K562 (cell line): ENCODE data around the gene PPP2R2B. TPM values are rescaled to one million over a fixed set of nuclear protein-coding genes. Genes with fewer than 3 reads are reported as not detected.

ENCODE experiments used
- ATAC-seq: fragments of 200-7000 bp; cut with Tn5 transposase; 3 replicates; pipeline ENCODE4 v1.9.1; 2020; ENCODE audit warnings: moderate library complexity
- BruUV-seq: library from RNA; stranded (reverse); fragments of 400-500 nt; replicated peaks from 2 replicates; lab custom pipeline; 2021; lab: Mats Ljungman, UMichigan
- CTCF ChIA-PET: fragments of 300-600 bp; formaldehyde crosslinking; extraction: SDS; loops from one replicate; lab custom pipeline; 2021; ENCODE audit warnings: low intra/inter-chr PET ratio; lab: Yijun Ruan, JAX
- POLR2A ChIA-PET: fragments of 300-600, 350-650 bp; sonication (Branson Sonifier 250); formaldehyde crosslinking; extraction: SDS; loops from one replicate; lab custom pipeline; 2021; ENCODE audit warnings: antibody characterized with exemption, inconsistent platforms; lab: Yijun Ruan, JAX
- DNase-seq, 4 experiments: peaks; one replicate each; pipeline versions ENCODE4 v3.0.0 to v3.0.0-alpha.2; 2011 to 2018; ENCODE audit warnings: low spot score in 3 of 4, mixed read lengths in 3 of 4; ENCODE audit errors: extremely low read depth in 1 of 4
- FAIRE-seq: peaks from 2 replicates; lab custom pipeline; 2011; peaks lifted over from hg19 to GRCh38; lab: Jason Lieb, UNC
- H2AFZ ChIP-seq: 2 replicates; pipeline ENCODE4 v1.6.0; 2011; ENCODE audit warnings: low read depth, low read length, control low read depth, inconsistent platforms
- H3K27ac ChIP-seq: fragments of 200-600 bp; 3 replicates; pipeline ENCODE4 v1.8.0; 2011; ENCODE audit warnings: low read depth, mild to moderate bottlenecking, control low read depth, inconsistent platforms, low read length, moderate library complexity, mixed read lengths; ENCODE audit errors: extremely low read depth
- H3K27me3 ChIP-seq, 2 experiments: fragments of 300-600 bp in 1 of 2; 2 replicates in 1 of 2; 3 replicates in 1 of 2; pipeline versions ENCODE4 v1.6.0 to v1.8.0; 2011; ENCODE audit warnings: inconsistent platforms in 2 of 2, low read length in 2 of 2, mild to moderate bottlenecking in 1 of 2, mixed read lengths in 1 of 2, moderate library complexity in 1 of 2; ENCODE audit not compliant: control insufficient read depth in 2 of 2, insufficient read depth in 2 of 2
- H3K36me3 ChIP-seq: fragments of 300-600 bp; 3 replicates; pipeline ENCODE4 v1.8.0; 2011; ENCODE audit warnings: mild to moderate bottlenecking, low read length, inconsistent platforms; ENCODE audit not compliant: control insufficient read depth, insufficient read depth
- H3K4me1 ChIP-seq, 2 experiments: fragments of 200-600 bp in 1 of 2; replicated peaks in 1 of 2; 2 replicates in 1 of 2; 3 replicates in 1 of 2; pipeline versions ENCODE4 v1.5.1 to v1.8.0; 2011; ENCODE audit warnings: inconsistent platforms in 2 of 2, low read length in 2 of 2, mild to moderate bottlenecking in 1 of 2, mixed read lengths in 1 of 2, moderate library complexity in 1 of 2; ENCODE audit not compliant: control insufficient read depth in 2 of 2, insufficient read depth in 2 of 2
- H3K4me2 ChIP-seq: 2 replicates; pipeline ENCODE4 v1.6.1; 2011; ENCODE audit warnings: low read length, control low read depth, inconsistent platforms, mixed read lengths; ENCODE audit not compliant: insufficient read depth
- H3K4me3 ChIP-seq: fragments of 200-600 bp; sonication (generic), shearing (Covaris generic); 2 replicates; pipeline ENCODE4 v1.5.1; 2016; ENCODE audit warnings: control low read depth, inconsistent platforms
- H3K79me2 ChIP-seq: fragments of 200-600 bp; 3 replicates; pipeline ENCODE4 v1.8.0; 2011; ENCODE audit warnings: low read length, inconsistent platforms; ENCODE audit not compliant: control insufficient read depth, insufficient read depth
- H3K9ac ChIP-seq, 2 experiments: 2 replicates each; pipeline versions ENCODE4 v1.6.0 to v1.6.1; 2011; ENCODE audit warnings: low read depth in 2 of 2, low read length in 2 of 2, control low read depth in 1 of 2, inconsistent platforms in 1 of 2, mild to moderate bottlenecking in 1 of 2, mixed read lengths in 1 of 2; ENCODE audit not compliant: insufficient read depth in 1 of 2
- H3K9me1 ChIP-seq: one replicate; pipeline ENCODE4 v1.6.0; 2011; ENCODE audit warnings: inconsistent platforms, mild to moderate bottlenecking, low read length, moderate library complexity; ENCODE audit not compliant: control insufficient read depth, insufficient read depth
- H3K9me3 ChIP-seq: replicated peaks from 2 replicates; pipeline ENCODE4 v1.5.1; 2011; ENCODE audit warnings: low read depth, low read length, inconsistent platforms; ENCODE audit not compliant: control insufficient read depth, insufficient read depth
- H4K20me1 ChIP-seq: replicated peaks from 2 replicates; pipeline ENCODE4 v1.6.1; 2011; ENCODE audit warnings: low read length, inconsistent platforms, mixed read lengths; ENCODE audit not compliant: control insufficient read depth, insufficient read depth
- BCOR ChIP-seq: fragments of 450-650 bp; IDR thresholded peaks from 2 replicates; pipeline ENCODE4 v1.6.1; 2016
- CXXC5 ChIP-seq: fragments of 250-450 bp; sonication (Bioruptor Pico); IDR thresholded peaks from 2 replicates; pipeline ENCODE4 v1.8.0; 2022; ENCODE audit warnings: inconsistent platforms, mild to moderate bottlenecking, moderate library complexity
- NFYB ChIP-seq: IDR thresholded peaks from 2 replicates; pipeline ENCODE4 v1.6.1; 2011; ENCODE audit warnings: mild to moderate bottlenecking, moderate library complexity; ENCODE audit not compliant: insufficient read length; ENCODE audit errors: extremely low read depth
- RAD21 ChIP-seq, 2 experiments: fragments of 250-450 bp in 1 of 2; fragments of 450-650 bp in 1 of 2; sonication (Bioruptor Pico) in 1 of 2; formaldehyde crosslinking in 1 of 2; IDR thresholded peaks in 1 of 2; conservative IDR thresholded peaks in 1 of 2; 2 replicates each; pipeline versions ENCODE4 v1.4.0 to v1.8.0; 2020 to 2022; ENCODE audit warnings: mild to moderate bottlenecking in 2 of 2, moderate library complexity in 1 of 2
- SP1 ChIP-seq: sonication (generic); formaldehyde crosslinking; IDR thresholded peaks from 2 replicates; pipeline ENCODE4 v1.8.1; 2022; ENCODE audit warnings: mild to moderate bottlenecking, missing genetic modification reagents
- TCF7 ChIP-seq: sonication (generic); IDR thresholded peaks from 2 replicates; pipeline ENCODE4 v1.6.1; 2016; ENCODE audit warnings: antibody characterized with exemption, borderline replicate concordance
- TEAD1 ChIP-seq, 2 experiments: fragments of 450-650 bp in 1 of 2; sonication (generic) in 1 of 2; formaldehyde crosslinking; IDR thresholded peaks; 2 replicates each; pipeline versions ENCODE4 v1.4.0 to v1.8.0; 2020 to 2022; ENCODE audit warnings: mild to moderate bottlenecking in 2 of 2, missing genetic modification reagents in 1 of 2
- WGBS: fragments of 100-300 bp; shearing (Covaris generic); methylation state at CpG from one replicate; pipeline ENCODE4 v1.1.6; 2016; ENCODE audit warnings: low coverage, mixed read lengths; ENCODE audit not compliant: insufficient coverage; ENCODE audit errors: missing lambda C conversion rate; 5-methylcytosine and 5-hydroxymethylcytosine counted together
- in situ Hi-C: fragments of 300-500 bp; cut with MboI; formaldehyde crosslinking; loops from 4 replicates; pipeline ENCODE4 v1.15.0; 2018; ENCODE audit warnings: inconsistent platforms, mixed read lengths
- intact Hi-C: fragments of 100-400 bp; cut with micrococcal nuclease; formaldehyde crosslinking; loops from 2 replicates; pipeline ENCODE4 v1.14.2; 2022
- polyA plus RNA-seq, 8 experiments: library from polyadenylated mRNA; depleted of rRNA in 4 of 8; stranded (reverse) in 5 of 8; unstranded in 3 of 8; fragments of >200 nt; fragmentation: Nextera tagmentation in 2 of 8; fragmentation: Illumina TruSeq in 1 of 8; extraction: Ambion mirVana in 2 of 8; extraction: Trizol in 1 of 8; gene quantifications; 2 replicates each; pipeline versions ENCODE4 v1.2.1 to v1.2.3, GENCODE V29; 2011 to 2014; ENCODE audit warnings: inconsistent platforms in 1 of 8, missing spikeins in 1 of 8
- total RNA-seq, 7 experiments: library from RNA; depleted of rRNA in 6 of 7; stranded (reverse); fragments of >200 nt in 6 of 7; fragmentation: Illumina TruSeq in 2 of 7; extraction: Trizol in 2 of 7; gene quantifications; 2 replicates each; pipeline versions ENCODE4 v1.2.1 to v1.2.3, GENCODE V29; 2011 to 2021; ENCODE audit warnings: low replicate concordance in 1 of 7
- TF ChIP-seq, protein P1 (sequence below), 3 experiments: IDR thresholded peaks in 2 of 3; conservative IDR thresholded peaks in 1 of 3; 2 replicates each; pipeline ENCODE4 v1.5.1; 2011 to 2012; ENCODE audit warnings: low read length in 3 of 3, mild to moderate bottlenecking in 3 of 3, control low read depth in 2 of 3, improper control_type of control experiment in 1 of 3, inconsistent platforms in 1 of 3, low read depth in 1 of 3, mixed read lengths in 1 of 3, moderate library complexity in 1 of 3; ENCODE audit not compliant: insufficient read depth in 2 of 3

PPP2R2B gene
- total and polyA plus RNA-seq, 9 of the 15 experiments (the other 6 are each of a cell fraction or from before 2014, with no cell fraction given), result not detected

- no peak for TF ChIP-seq CXXC5
Observed at GRCh38 chr5:146667633-146668272, 210.8 kb downstream of the PPP2R2B start (continued).

GRCh38 chr5:146662229-146662628, 216.3 kb downstream of the PPP2R2B start:
- H3K4me1 ChIP-seq, result no peaks in the 10 kb centered on the region
- H3K9me3 ChIP-seq, result no peaks in the 10 kb centered on the region
- in situ Hi-C loops, result no loop called here
- 0% methylated on average over 1 of the region's 1 CpG for WGBS
- no peak overlapping the region for H3K4me2 ChIP-seq
- DNase-seq (peak in 3 of 4 experiments; percentile 9 to 22 (median 15)), ATAC-seq (no peak), FAIRE-seq (no peak)
- POLR2A ChIA-PET, result no interaction called here
- BruUV-seq, result no TSS peak
- CTCF ChIA-PET, result no interaction called here
- H3K9me1 ChIP-seq, result no peaks in the 10 kb centered on the region
- H3K27ac ChIP-seq, result no peak overlapping the region
- H3K9ac ChIP-seq, result no peak overlapping the region
- intact Hi-C loops, result loop anchor here (10.0 kb wide), 1 partner anchor 303 kb away; no protein-coding TSS in a partner anchor
- no peaks in the 10 kb centered on the region for H3K79me2 ChIP-seq
- no peak for TF ChIP-seq NFYB
- no peak for TF ChIP-seq TCF7
- TF ChIP-seq, protein P1, sequence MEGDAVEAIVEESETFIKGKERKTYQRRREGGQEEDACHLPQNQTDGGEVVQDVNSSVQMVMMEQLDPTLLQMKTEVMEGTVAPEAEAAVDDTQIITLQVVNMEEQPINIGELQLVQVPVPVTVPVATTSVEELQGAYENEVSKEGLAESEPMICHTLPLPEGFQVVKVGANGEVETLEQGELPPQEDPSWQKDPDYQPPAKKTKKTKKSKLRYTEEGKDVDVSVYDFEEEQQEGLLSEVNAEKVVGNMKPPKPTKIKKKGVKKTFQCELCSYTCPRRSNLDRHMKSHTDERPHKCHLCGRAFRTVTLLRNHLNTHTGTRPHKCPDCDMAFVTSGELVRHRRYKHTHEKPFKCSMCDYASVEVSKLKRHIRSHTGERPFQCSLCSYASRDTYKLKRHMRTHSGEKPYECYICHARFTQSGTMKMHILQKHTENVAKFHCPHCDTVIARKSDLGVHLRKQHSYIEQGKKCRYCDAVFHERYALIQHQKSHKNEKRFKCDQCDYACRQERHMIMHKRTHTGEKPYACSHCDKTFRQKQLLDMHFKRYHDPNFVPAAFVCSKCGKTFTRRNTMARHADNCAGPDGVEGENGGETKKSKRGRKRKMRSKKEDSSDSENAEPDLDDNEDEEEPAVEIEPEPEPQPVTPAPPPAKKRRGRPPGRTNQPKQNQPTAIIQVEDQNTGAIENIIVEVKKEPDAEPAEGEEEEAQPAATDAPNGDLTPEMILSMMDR (IDR thresholded peaks at IDR 0.05 in 2 of 3, conservative IDR thresholded peaks at IDR 0.05 in 1 of 3; ENCODE audit: insufficient read depth in 2 of 3, low read depth in 1 of 3, low read length in 3 of 3), result peak; percentile 16 to 47 (median 39); a peak in 3 of 6 replicates
- TF ChIP-seq SP1 (CRISPR knock-in tag), result no peak
- no peak for TF ChIP-seq TEAD1 (CRISPR knock-in tag; IDR thresholded peaks at IDR 0.05)
- peak in 1 of 2 experiments; percentile 29; a peak in 1 of 4 replicates for TF ChIP-seq RAD21 (CRISPR knock-in tag; conservative IDR thresholded peaks at IDR 0.05 in 1 of 2, IDR thresholded peaks at IDR 0.05 in 1 of 2)
- no peak for TF ChIP-seq BCOR
- H2AFZ ChIP-seq, result no peak overlapping the region
- H3K36me3 ChIP-seq, result no peaks in the 10 kb centered on the region
- no peaks in the 10 kb centered on the region for H3K27me3 ChIP-seq
- H4K20me1 ChIP-seq, result no peaks in the 10 kb centered on the region
- H3K4me3 ChIP-seq, result no peak overlapping the region
